GM21576 (cell line): ENCODE data around the gene FAIM2.

Experiments
- ATAC-seq: cut with Tn5 transposase; IDR thresholded peaks from one replicate; pipeline ENCODE4 v1.9.1; 2021; ENCODE audit warnings: mild to moderate bottlenecking, moderate library complexity; ENCODE audit not compliant: unreplicated experiment

The FAIM2 gene

GRCh38 chr12:49921299-49921698 lies 17.6 kb upstream of the FAIM2 start:
- ATAC-seq = no peak

GRCh38 chr12:49920915-49921286 lies 17.2 kb upstream of the FAIM2 start:
- ATAC-seq = no peak

GRCh38 chr12:49920241-49920914 lies 16.7 kb upstream of the FAIM2 start:
- no peak for ATAC-seq

GRCh38 chr12:49917788-49918173 lies 14.1 kb upstream of the FAIM2 start:
- ATAC-seq = no peak

DNA sequence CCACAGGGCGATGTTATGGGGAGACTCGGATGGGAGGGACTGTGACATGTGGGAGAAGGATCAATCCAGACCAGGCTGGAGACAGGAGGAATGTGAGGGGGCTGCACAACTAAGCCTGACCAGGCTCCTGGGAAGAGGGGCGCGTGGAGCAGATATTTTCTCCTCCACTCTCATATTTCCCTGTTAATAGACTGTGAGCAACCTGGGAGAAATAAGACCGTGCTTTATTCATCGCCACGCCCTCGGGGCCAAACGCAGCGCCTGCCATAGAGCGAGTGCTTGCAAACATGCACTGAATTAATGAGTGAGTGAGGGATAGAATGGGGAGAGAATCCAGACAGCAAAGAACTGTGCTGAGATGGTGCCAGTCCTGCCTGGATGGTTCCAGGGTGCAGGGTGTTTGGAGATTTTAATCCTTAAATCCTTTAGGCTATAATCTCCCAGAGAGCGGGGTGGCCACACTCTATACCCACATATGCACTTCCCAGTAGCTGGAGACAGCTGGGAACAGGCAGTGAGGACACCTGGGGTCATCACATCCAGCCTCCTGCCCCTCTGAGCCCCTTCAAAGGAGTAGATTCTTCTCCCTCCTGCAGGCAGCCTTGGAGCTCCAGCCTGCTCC lies 13.6 kb upstream of the FAIM2 start:
- no peak for ATAC-seq

DNA sequence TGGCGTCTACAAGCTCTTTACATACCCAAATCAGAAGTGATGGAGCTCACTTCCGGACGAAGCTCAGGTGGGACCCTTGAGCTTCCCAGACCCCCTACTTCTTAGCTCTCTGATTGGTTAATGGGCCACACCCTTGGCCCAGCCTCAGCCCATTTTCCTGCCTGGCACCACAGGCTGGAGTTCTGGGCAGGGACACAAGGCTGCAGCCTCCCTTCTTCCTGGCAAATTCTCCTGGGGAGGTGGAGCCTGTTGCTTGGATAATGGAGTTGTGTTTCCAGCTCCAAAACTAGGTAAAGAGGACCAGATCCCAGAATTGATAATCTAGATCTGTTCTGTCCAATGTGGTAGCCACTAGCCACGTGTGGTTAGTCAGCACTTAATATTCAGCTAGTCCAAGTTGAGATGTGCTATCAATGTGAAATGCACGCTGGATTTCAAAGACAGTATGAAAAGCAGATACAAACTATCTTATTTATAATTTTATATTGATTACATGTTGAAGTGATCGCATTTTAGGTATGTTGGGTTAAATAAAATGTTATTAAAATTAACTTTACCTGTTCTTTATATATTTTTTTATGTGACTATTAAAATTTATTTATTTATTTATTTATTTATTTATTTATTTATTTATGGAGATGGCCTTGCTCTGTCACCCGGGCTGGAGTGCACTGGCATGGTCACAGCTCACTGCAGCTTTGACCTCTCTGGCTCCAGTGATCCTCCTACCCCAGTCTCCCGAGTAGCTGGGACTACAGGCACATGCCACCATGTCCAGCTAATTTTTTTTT lies 12.6 kb upstream of the FAIM2 start:
- ATAC-seq = no peak

DNA sequence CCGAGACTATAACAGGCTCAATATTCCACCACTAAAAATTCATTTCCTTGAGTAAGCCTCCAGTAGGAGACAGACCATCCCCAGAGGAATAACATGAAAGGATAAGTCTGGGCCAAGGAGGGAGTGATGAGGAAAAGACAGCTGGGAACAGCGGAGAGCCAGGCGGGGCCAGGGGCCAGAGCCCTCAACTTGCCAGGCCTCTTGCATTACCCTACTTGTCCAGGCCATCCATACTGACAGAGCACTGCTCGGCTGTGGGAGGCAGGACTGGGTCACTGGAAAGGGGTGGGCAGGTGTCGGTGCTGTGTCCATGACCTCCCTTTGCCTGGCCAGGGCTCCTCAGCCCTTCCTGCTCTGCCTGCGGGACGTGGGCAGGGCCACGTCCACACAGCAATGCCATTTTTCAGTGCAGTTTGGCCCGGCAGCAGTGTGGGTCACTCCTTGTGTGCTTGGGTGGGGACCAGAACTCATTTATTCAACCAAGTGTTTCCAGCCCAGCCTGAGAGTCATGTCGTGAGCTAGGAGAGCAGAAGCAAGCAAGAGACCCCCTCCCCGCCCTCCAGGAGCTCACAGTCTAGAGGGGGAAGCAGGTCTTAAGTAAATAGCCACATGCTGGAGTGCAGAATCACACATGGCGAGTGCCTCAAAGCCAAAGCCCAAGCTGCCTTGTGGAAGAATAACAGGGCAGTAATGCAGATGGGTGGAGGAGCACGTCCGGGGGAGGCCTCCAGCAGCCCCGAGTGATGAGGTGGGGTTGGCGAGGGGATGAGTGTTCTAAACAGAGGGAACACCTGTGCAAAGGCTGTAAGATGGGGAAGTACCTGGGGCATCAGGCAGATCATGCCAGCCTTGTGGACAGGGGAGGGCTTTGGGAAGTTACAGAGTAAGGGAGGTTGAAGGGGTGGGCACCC lies 8.9 kb upstream of the FAIM2 start:
- no peak for ATAC-seq

GRCh38 chr12:49911213-49911605 lies 7.5 kb upstream of the FAIM2 start:
- no peak for ATAC-seq

DNA sequence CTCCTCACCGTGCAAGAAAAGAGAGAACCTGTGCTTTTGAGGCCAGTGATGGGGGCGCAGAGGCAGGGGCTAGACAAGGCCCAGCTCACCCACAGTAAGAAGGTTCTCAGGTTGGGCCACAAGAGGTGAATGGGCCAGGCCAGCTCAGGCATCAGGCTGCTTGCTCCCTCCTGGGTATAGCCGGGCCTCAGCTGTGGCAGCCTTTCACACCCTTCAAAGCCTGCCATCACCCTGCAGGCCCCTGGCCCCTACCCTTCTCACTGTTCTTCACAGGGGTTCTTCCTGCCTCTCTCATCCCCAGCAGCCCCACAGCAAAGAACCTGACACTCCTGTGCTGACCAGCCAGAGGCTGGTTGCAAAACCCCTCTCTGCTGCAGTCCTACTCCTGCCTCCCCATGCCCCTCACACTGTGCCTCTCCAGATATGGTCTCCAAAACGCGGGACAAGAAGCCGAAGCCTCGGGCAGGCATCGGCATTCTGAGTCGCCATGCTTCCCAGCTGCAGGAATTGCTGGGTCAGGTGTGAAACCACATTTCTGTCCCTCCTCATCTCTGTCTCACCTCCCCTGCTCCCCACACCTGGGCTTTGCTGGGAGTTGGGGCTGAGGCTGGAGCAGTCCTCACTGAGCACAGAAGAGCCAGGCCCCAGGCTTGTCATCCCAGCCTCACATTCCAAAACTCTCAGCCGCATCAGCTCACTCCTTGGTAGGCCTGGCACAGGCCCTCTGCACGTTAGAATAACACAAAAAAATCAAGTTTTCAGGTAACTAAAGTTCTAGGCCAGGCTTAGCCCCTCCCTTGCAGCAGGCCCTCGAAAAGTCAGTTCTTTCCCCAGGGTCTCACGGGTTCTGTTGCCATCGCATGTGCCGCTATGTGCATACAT lies 6.9 kb upstream of the FAIM2 start:
- ATAC-seq = no peak

DNA sequence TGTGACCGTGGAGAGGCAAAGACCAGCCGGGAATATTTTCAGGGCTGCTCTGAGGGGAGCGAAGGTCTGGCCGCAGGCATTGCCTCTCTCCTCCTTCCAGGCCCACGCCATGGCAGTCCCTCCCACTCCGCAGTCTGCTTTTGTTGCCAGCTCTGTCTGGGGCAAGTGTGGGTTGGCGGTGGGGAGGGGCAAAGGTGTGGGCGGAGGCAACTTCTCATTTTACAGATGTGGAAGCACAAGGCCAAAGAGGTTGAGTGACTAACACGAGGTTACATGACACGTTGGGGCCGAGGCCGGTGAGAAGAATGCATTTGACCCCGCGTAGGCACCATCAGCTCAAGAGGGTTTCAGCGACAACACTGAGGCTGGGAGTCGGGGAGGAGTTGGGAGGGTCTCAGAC lies 6.1 kb upstream of the FAIM2 start:
- no peak for ATAC-seq

DNA sequence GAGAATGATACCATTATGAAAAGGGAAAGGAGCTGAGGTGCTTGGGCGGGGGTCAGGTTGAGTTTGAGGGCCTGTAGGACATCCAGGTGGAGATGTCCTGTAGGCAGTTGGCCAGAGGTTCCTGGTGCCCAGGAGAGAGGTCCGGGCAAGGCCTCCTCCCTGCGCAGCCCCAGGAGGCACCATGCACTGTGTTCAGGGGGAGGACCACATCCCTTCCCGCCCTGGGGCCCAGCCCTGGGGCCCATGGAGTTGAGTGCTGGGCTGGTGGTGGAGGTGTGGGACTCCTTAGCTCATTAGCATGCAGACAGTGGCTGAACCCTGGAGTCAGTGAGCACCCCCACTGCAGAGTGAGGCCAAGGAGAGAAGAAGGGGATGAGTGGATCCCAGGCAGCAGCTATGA lies 5.7 kb upstream of the FAIM2 start:
- no peak for ATAC-seq

GRCh38 chr12:49907352-49907751 lies 3.7 kb upstream of the FAIM2 start:
- no peak for ATAC-seq

- no peak for ATAC-seq
Measured at GRCh38 chr12:49905718-49906314, 2.1 kb upstream of the FAIM2 start.

GRCh38 chr12:49904601-49905000 lies 901 bp upstream of the FAIM2 start:
- no peak for ATAC-seq

- no peak for ATAC-seq
Measured at GRCh38 chr12:49903351-49903699, 375 bp downstream of the FAIM2 start.

GRCh38 chr12:49902399-49903350 lies 1.0 kb downstream of the FAIM2 start:
- ATAC-seq = no peak

DNA sequence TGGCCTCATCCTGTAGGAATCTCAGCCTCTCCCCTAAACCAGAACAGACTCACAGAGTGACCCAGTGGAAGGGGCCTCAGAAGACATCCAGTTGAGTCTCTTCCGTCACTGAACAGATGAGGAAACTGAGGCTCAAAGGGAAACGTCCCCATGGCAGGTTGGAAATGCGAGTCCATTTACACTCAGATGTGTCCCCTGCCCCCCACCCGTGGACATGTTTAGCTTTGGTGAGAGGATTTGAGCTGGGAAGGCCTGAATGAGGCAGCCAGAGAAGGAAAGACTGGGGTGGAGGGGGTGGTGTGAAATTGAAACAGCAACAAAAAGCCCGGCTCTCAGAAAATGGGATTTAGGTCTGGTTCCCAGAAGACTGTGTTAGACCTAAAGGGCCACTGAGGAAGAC lies 1.7 kb downstream of the FAIM2 start:
- no peak for ATAC-seq

DNA sequence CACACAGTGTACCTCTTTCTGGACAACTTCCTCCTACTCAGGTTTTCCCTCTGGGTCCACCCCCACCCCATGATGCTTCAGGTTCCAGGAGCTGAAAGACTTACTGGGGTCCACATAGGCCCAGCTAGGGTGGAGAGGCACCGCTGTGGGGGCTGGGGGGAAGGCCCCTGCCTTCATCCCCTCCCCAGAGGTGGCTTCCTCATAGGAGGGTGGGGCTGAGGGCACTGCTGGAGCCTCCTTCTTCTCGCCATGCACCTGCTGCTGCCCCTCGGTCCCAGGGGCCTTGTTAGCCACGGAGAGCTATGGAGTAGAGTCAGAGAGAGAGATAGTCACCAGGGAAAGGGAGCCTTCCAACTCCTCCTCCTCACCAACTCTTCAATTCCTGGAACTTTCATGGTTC lies 2.7 kb downstream of the FAIM2 start:
- no peak for ATAC-seq

DNA sequence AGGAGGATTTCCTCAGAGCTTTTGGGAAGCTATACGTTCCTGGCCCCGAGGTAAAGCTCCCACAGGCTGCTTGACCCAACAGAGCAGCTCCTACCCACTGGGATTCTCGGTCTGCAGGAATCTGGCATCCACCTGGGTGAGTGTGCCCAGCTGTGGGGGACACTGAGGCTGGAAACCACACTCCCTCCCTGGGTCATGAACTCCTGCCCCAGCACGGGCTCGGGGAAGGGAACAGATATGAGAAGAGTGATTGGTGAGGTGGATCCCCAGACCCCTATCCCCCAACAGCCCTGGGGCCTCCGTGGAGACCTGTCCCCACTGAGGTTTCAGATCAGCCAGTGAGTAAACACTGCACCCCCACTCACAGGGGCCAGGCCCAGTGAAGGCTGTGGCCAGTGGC lies 3.3 kb downstream of the FAIM2 start:
- no peak for ATAC-seq
